GM23338 (cell line): ENCODE data around the gene CDIPT. TPM values are rescaled to one million over a fixed set of nuclear protein-coding genes. Genes with fewer than 3 reads are reported as not detected.

ENCODE experiments used
- ATAC-seq: fragments of 200-7000 bp; cut with Tn5 transposase; 3 replicates; pipeline ENCODE4 v1.9.1; 2020
- DNase-seq: peaks from one replicate; pipeline ENCODE4 v3.0.0-alpha.2; 2015; ENCODE audit warnings: low spot score
- H2AFZ ChIP-seq: fragments of 200-600 bp; sonication (generic); 2 replicates; pipeline ENCODE4 v1.8.0; 2016; ENCODE audit warnings: antibody characterized with exemption, mild to moderate bottlenecking, moderate library complexity
- H3F3A ChIP-seq: fragments of 200-600 bp; sonication (generic); replicated peaks from 2 replicates; pipeline ENCODE4 v1.8.0; 2017; ENCODE audit warnings: antibody characterized with exemption, mixed run types, low read depth
- H3K27ac ChIP-seq: fragments of 200-600 bp; sonication (generic); 2 replicates; pipeline ENCODE4 v1.6.1; 2016; ENCODE audit warnings: low read depth
- H3K27me3 ChIP-seq: fragments of 200-600 bp; sonication (generic); 2 replicates; pipeline ENCODE4 v1.8.0; 2016; ENCODE audit warnings: mild to moderate bottlenecking, mixed run types, moderate library complexity; ENCODE audit not compliant: insufficient read depth
- H3K36me3 ChIP-seq: fragments of 200-600 bp; sonication (generic); 2 replicates; pipeline ENCODE4 v1.8.0; 2016; ENCODE audit warnings: mild to moderate bottlenecking; ENCODE audit not compliant: insufficient read depth
- H3K4me1 ChIP-seq: fragments of 200-600 bp; sonication (generic); 2 replicates; pipeline ENCODE4 v1.8.0; 2016; ENCODE audit warnings: mild to moderate bottlenecking, moderate library complexity; ENCODE audit not compliant: insufficient read depth
- H3K4me2 ChIP-seq: fragments of 200-600 bp; sonication (generic); 2 replicates; pipeline ENCODE4 v1.7.1; 2017; ENCODE audit warnings: mixed run types
- H3K4me3 ChIP-seq: fragments of 200-600 bp; sonication (generic); 2 replicates; pipeline ENCODE4 v1.6.1; 2016; ENCODE audit warnings: mixed run types
- H3K79me2 ChIP-seq: fragments of 200-600 bp; sonication (generic); replicated peaks from 2 replicates; pipeline ENCODE4 v1.8.0; 2017; ENCODE audit warnings: mild to moderate bottlenecking; ENCODE audit not compliant: insufficient read depth
- H3K9me2 ChIP-seq: fragments of 200-600 bp; sonication (generic); 2 replicates; pipeline ENCODE4 v1.8.0; 2017; ENCODE audit not compliant: insufficient read depth
- H4K20me1 ChIP-seq: fragments of 200-600 bp; sonication (generic); replicated peaks from 2 replicates; pipeline ENCODE4 v1.8.0; 2017; ENCODE audit warnings: mild to moderate bottlenecking; ENCODE audit not compliant: insufficient read depth
- H3K27ac Mint-ChIP-seq: 2 replicates; pipeline ENCODE4 v1.8.0; 2020; ENCODE audit warnings: inconsistent platforms, mild to moderate bottlenecking, moderate library complexity, mixed read lengths
- H3K27me3 Mint-ChIP-seq: 3 replicates; pipeline ENCODE4 v1.8.0; 2022; ENCODE audit warnings: low read depth, mild to moderate bottlenecking, moderate library complexity, mixed read lengths, inconsistent platforms; ENCODE audit not compliant: insufficient read depth, poor library complexity
- H3K36me3 Mint-ChIP-seq: 3 replicates; pipeline ENCODE4 v1.8.0; 2021; ENCODE audit warnings: low read depth, mild to moderate bottlenecking, inconsistent platforms, moderate library complexity, mixed read lengths
- H3K4me1 Mint-ChIP-seq: 3 replicates; pipeline ENCODE4 v1.8.0; 2020; ENCODE audit warnings: mild to moderate bottlenecking, inconsistent platforms, mixed read lengths
- H3K4me3 Mint-ChIP-seq: 3 replicates; pipeline ENCODE4 v1.8.0; 2021; ENCODE audit warnings: moderate library complexity, mild to moderate bottlenecking, inconsistent platforms, mixed read lengths
- H3K9me3 Mint-ChIP-seq: 3 replicates; pipeline ENCODE4 v1.8.0; 2020; ENCODE audit warnings: moderate library complexity, mild to moderate bottlenecking, inconsistent platforms, mixed read lengths
- CREB1 ChIP-seq: fragments of 250-450 bp; sonication (Bioruptor Pico); IDR thresholded peaks from 2 replicates; pipeline ENCODE4 v1.5.0; 2020; ENCODE audit warnings: low read depth, mild to moderate bottlenecking, moderate library complexity
- EZH2 ChIP-seq: fragments of 200-600 bp; sonication (generic); IDR thresholded peaks from one replicate; pipeline ENCODE4 v1.8.0; 2017; ENCODE audit warnings: antibody characterized with exemption, mild to moderate bottlenecking, low read depth; ENCODE audit not compliant: unreplicated experiment
- EZH2phosphoT487 ChIP-seq: fragments of 200-600 bp; sonication (generic); IDR thresholded peaks from one replicate; pipeline ENCODE4 v1.8.1; 2018; ENCODE audit warnings: antibody characterized with exemption; ENCODE audit not compliant: unreplicated experiment
- JUNB ChIP-seq: IDR thresholded peaks from one replicate; pipeline ENCODE4 v1.6.1; 2016; ENCODE audit warnings: antibody characterized with exemption; ENCODE audit not compliant: unreplicated experiment
- NANOG ChIP-seq: IDR thresholded peaks from 2 replicates; pipeline ENCODE4 v1.6.1; 2016; ENCODE audit warnings: antibody characterized with exemption, borderline replicate concordance
- POLR2AphosphoS5 ChIP-seq: IDR thresholded peaks from 2 replicates; pipeline ENCODE4 v1.6.1; 2016; ENCODE audit warnings: antibody characterized with exemption, low read depth
- STAT1 ChIP-seq: IDR thresholded peaks from one replicate; pipeline ENCODE4 v1.6.1; 2016; ENCODE audit warnings: antibody characterized with exemption; ENCODE audit not compliant: unreplicated experiment
- ZNF114 ChIP-seq: fragments of 250-450 bp; sonication (Bioruptor Pico); IDR thresholded peaks from 2 replicates; pipeline ENCODE4 v1.5.0; 2020; ENCODE audit warnings: mild to moderate bottlenecking, moderate library complexity
- ZNF331 ChIP-seq: fragments of 250-450 bp; sonication (Bioruptor Pico); IDR thresholded peaks from 2 replicates; pipeline ENCODE4 v1.5.0; 2020; ENCODE audit warnings: low read depth, mild to moderate bottlenecking, moderate library complexity
- polyA plus RNA-seq: library from polyadenylated mRNA; unstranded; fragments of >200 nt; fragmentation: Nextera tagmentation; extraction: Ambion mirVana; gene quantifications from 2 replicates; pipeline ENCODE4 v1.2.1, GENCODE V29; 2016
- total RNA-seq: library from RNA; depleted of rRNA; stranded (reverse); fragments of >200 nt; shearing (Covaris generic); gene quantifications from 2 replicates; pipeline ENCODE4 v1.2.3, GENCODE V29; 2014
- TF ChIP-seq, protein P1 (sequence below): IDR thresholded peaks from one replicate; pipeline ENCODE4 v1.6.1; 2018; ENCODE audit warnings: antibody characterized with exemption; ENCODE audit not compliant: unreplicated experiment
- TF ChIP-seq, protein P2 (sequence below): IDR thresholded peaks from 2 replicates; pipeline ENCODE4 v1.6.1; 2016; ENCODE audit warnings: antibody characterized with exemption
- TF ChIP-seq, protein P3 (sequence below): fragments of 250-450 bp; sonication (Bioruptor Pico); IDR thresholded peaks from 2 replicates; pipeline ENCODE4 v1.5.0; 2020; ENCODE audit warnings: mild to moderate bottlenecking, moderate library complexity
- TF ChIP-seq, protein P4 (sequence below), 2 experiments: fragments of 200-600 bp in 1 of 2; sonication (generic) in 1 of 2; conservative IDR thresholded peaks; 2 replicates each; pipeline versions ENCODE4 v1.5.1 to v1.6.1; 2016 to 2017; ENCODE audit warnings: antibody characterized with exemption in 2 of 2, low read depth in 2 of 2, mild to moderate bottlenecking in 2 of 2, moderate library complexity in 1 of 2

Gene CDIPT
- total and polyA plus RNA-seq, 2 experiments from 2014 or later, result 36.2 to 78.1 TPM

DNA sequence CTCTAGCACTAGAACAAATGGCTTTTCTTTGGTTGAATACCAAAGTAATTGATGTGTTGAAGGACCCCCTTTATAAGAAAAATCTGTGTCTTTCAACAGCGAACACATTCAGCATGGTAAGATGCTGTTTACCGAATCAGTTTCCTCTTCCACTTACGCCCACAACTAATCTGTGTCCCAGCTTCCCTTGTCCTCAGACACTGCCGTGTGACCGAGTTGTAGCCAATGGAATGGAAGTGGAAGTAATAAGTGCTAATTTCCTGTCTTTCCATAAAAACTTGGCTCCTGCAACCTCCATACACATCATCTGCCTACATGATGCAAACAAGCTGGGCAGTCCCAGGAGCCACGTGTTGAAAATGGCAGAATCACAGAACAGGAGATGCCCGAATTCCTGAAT, 10.4 kb downstream of the CDIPT start (continued):
- TF ChIP-seq, protein P1, sequence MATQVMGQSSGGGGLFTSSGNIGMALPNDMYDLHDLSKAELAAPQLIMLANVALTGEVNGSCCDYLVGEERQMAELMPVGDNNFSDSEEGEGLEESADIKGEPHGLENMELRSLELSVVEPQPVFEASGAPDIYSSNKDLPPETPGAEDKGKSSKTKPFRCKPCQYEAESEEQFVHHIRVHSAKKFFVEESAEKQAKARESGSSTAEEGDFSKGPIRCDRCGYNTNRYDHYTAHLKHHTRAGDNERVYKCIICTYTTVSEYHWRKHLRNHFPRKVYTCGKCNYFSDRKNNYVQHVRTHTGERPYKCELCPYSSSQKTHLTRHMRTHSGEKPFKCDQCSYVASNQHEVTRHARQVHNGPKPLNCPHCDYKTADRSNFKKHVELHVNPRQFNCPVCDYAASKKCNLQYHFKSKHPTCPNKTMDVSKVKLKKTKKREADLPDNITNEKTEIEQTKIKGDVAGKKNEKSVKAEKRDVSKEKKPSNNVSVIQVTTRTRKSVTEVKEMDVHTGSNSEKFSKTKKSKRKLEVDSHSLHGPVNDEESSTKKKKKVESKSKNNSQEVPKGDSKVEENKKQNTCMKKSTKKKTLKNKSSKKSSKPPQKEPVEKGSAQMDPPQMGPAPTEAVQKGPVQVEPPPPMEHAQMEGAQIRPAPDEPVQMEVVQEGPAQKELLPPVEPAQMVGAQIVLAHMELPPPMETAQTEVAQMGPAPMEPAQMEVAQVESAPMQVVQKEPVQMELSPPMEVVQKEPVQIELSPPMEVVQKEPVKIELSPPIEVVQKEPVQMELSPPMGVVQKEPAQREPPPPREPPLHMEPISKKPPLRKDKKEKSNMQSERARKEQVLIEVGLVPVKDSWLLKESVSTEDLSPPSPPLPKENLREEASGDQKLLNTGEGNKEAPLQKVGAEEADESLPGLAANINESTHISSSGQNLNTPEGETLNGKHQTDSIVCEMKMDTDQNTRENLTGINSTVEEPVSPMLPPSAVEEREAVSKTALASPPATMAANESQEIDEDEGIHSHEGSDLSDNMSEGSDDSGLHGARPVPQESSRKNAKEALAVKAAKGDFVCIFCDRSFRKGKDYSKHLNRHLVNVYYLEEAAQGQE, result no peak
- TF ChIP-seq NANOG, result no peak

DNA sequence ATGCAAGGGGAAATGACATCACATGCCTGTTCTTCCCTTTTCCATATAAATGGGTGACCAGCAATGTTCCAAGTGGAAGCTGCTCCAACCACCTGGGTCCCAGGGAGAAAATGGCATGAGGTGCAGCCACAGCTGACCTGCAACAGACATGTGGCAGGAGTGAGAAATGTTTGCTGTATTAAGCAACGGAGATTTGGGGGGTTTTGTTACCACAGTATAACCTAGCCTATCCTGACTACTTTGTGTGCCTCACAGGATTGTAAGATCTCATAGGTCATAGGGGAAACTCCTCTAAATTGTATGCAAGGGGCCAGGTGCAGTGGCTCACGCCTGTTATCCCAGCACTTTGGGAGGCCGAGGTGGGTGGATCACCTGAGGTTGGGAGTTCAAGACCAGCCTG, 12.0 kb downstream of the CDIPT start:
- Histone ChIP-seq H3K9me2 (no peaks in the 10 kb centered on the region), H3K4me1 (no peaks in the 10 kb centered on the region), H3K4me3 (no peak overlapping the region), H3K4me2 (no peak overlapping the region), H3K79me2 (no peaks in the 10 kb centered on the region), H2AFZ (no peak overlapping the region), H3K27me3 (no peaks in the 10 kb centered on the region), H3K27ac (no peak overlapping the region), H3K36me3 (no peaks in the 10 kb centered on the region), H3F3A (0 out of 2 replicates have a peak, but pooled peaks cover 3% of the 10 kb centered on the region), H4K20me1 (no peaks in the 10 kb centered on the region)
- DNase-seq (no peak), ATAC-seq (no peak)
- no peak overlapping the region for H3K27ac Mint-ChIP-seq
- H3K36me3 Mint-ChIP-seq, result no peaks in the 10 kb centered on the region; the same call in 2 of the 3 replicates
- H3K4me1 Mint-ChIP-seq, result peaks cover 13% of the 10 kb centered on the region
- peaks cover 8% of the 10 kb centered on the region for H3K27me3 Mint-ChIP-seq
- H3K4me3 Mint-ChIP-seq, result no peak overlapping the region
- H3K9me3 Mint-ChIP-seq, result no peaks in the 10 kb centered on the region; the same call in 2 of the 3 replicates
- no peak for TF ChIP-seq CREB1 (CRISPR knock-in tag)
- TF ChIP-seq, protein P2, sequence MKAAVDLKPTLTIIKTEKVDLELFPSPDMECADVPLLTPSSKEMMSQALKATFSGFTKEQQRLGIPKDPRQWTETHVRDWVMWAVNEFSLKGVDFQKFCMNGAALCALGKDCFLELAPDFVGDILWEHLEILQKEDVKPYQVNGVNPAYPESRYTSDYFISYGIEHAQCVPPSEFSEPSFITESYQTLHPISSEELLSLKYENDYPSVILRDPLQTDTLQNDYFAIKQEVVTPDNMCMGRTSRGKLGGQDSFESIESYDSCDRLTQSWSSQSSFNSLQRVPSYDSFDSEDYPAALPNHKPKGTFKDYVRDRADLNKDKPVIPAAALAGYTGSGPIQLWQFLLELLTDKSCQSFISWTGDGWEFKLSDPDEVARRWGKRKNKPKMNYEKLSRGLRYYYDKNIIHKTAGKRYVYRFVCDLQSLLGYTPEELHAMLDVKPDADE, result no peak
- TF ChIP-seq NANOG, result no peak
- no peak for TF ChIP-seq EZH2phosphoT487
- TF ChIP-seq, protein P3, sequence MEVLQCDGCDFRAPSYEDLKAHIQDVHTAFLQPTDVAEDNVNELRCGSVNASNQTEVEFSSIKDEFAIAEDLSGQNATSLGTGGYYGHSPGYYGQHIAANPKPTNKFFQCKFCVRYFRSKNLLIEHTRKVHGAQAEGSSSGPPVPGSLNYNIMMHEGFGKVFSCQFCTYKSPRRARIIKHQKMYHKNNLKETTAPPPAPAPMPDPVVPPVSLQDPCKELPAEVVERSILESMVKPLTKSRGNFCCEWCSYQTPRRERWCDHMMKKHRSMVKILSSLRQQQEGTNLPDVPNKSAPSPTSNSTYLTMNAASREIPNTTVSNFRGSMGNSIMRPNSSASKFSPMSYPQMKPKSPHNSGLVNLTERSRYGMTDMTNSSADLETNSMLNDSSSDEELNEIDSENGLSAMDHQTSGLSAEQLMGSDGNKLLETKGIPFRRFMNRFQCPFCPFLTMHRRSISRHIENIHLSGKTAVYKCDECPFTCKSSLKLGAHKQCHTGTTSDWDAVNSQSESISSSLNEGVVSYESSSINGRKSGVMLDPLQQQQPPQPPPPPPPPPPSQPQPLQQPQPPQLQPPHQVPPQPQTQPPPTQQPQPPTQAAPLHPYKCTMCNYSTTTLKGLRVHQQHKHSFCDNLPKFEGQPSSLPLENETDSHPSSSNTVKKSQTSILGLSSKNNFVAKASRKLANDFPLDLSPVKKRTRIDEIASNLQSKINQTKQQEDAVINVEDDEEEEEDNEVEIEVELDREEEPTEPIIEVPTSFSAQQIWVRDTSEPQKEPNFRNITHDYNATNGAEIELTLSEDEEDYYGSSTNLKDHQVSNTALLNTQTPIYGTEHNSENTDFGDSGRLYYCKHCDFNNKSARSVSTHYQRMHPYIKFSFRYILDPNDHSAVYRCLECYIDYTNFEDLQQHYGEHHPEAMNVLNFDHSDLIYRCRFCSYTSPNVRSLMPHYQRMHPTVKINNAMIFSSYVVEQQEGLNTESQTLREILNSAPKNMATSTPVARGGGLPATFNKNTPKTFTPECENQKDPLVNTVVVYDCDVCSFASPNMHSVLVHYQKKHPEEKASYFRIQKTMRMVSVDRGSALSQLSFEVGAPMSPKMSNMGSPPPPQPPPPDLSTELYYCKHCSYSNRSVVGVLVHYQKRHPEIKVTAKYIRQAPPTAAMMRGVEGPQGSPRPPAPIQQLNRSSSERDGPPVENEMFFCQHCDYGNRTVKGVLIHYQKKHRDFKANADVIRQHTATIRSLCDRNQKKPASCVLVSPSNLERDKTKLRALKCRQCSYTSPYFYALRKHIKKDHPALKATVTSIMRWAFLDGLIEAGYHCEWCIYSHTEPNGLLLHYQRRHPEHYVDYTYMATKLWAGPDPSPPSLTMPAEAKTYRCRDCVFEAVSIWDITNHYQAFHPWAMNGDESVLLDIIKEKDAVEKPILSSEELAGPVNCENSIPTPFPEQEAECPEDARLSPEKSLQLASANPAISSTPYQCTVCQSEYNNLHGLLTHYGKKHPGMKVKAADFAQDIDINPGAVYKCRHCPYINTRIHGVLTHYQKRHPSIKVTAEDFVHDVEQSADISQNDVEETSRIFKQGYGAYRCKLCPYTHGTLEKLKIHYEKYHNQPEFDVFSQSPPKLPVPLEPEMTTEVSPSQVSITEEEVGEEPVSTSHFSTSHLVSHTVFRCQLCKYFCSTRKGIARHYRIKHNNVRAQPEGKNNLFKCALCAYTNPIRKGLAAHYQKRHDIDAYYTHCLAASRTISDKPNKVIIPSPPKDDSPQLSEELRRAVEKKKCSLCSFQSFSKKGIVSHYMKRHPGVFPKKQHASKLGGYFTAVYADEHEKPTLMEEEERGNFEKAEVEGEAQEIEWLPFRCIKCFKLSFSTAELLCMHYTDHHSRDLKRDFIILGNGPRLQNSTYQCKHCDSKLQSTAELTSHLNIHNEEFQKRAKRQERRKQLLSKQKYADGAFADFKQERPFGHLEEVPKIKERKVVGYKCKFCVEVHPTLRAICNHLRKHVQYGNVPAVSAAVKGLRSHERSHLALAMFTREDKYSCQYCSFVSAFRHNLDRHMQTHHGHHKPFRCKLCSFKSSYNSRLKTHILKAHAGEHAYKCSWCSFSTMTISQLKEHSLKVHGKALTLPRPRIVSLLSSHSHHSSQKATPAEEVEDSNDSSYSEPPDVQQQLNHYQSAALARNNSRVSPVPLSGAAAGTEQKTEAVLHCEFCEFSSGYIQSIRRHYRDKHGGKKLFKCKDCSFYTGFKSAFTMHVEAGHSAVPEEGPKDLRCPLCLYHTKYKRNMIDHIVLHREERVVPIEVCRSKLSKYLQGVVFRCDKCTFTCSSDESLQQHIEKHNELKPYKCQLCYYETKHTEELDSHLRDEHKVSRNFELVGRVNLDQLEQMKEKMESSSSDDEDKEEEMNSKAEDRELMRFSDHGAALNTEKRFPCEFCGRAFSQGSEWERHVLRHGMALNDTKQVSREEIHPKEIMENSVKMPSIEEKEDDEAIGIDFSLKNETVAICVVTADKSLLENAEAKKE (CRISPR knock-in tag), result no peak
- TF ChIP-seq ZNF114 (CRISPR knock-in tag), result no peak
- no peak for TF ChIP-seq ZNF331
- no peak for TF ChIP-seq EZH2
- TF ChIP-seq POLR2AphosphoS5, result no peak
- TF ChIP-seq, protein P4, sequence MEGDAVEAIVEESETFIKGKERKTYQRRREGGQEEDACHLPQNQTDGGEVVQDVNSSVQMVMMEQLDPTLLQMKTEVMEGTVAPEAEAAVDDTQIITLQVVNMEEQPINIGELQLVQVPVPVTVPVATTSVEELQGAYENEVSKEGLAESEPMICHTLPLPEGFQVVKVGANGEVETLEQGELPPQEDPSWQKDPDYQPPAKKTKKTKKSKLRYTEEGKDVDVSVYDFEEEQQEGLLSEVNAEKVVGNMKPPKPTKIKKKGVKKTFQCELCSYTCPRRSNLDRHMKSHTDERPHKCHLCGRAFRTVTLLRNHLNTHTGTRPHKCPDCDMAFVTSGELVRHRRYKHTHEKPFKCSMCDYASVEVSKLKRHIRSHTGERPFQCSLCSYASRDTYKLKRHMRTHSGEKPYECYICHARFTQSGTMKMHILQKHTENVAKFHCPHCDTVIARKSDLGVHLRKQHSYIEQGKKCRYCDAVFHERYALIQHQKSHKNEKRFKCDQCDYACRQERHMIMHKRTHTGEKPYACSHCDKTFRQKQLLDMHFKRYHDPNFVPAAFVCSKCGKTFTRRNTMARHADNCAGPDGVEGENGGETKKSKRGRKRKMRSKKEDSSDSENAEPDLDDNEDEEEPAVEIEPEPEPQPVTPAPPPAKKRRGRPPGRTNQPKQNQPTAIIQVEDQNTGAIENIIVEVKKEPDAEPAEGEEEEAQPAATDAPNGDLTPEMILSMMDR (conservative IDR thresholded peaks at IDR 0.05; ENCODE audit: low read depth in 2 of 2), result no peak
- no peak for TF ChIP-seq JUNB
- TF ChIP-seq STAT1, result no peak
